ENCODE measurements around the gene CACNB2.

The CACNB2 gene

GRCh38 chr10:18210711-18211110 is 70.5 kb downstream of the CACNB2 start:
- no peak for DNase-seq (ENCODE audit: low read depth in 1 of 2, low spot score in 1 of 2)
- Histone ChIP-seq H3K27me3 (ENCODE audit: insufficient read depth, poor library complexity, severe bottlenecking) (no peaks in the 10 kb centered on the region), H3K27ac (replicated peaks) (no peak overlapping the region), H3K4me3 (replicated peaks; ENCODE audit: insufficient read depth, low read length) (no peak overlapping the region)
- TF ChIP-seq SPI1 (IDR thresholded peaks at IDR 0.05; ENCODE audit: borderline replicate concordance, low read depth), result no peak
- TF ChIP-seq POLR2AphosphoS5 (IDR thresholded peaks at IDR 0.05; ENCODE audit: low read depth), result no peak
- no peak for TF ChIP-seq REST (IDR thresholded peaks at IDR 0.05; ENCODE audit: insufficient replicate concordance, low read depth)
- no peak for TF ChIP-seq CTCF (IDR thresholded peaks at IDR 0.05; ENCODE audit: insufficient read depth, low read length)
- TF ChIP-seq GABPA (IDR thresholded peaks at IDR 0.05; ENCODE audit: low read depth), result no peak

- Histone ChIP-seq H3K27me3 (ENCODE audit: insufficient read depth, poor library complexity, severe bottlenecking) (no peaks in the 10 kb centered on the region), H3K27ac (replicated peaks) (no peak overlapping the region), H3K4me3 (replicated peaks; ENCODE audit: insufficient read depth, low read length) (no peak overlapping the region)
- TF ChIP-seq CTCF (IDR thresholded peaks at IDR 0.05; ENCODE audit: insufficient read depth, low read length) (no peak), SPI1 (IDR thresholded peaks at IDR 0.05; ENCODE audit: borderline replicate concordance, low read depth) (no peak), GABPA (IDR thresholded peaks at IDR 0.05; ENCODE audit: low read depth) (no peak), REST (IDR thresholded peaks at IDR 0.05; ENCODE audit: insufficient replicate concordance, low read depth) (no peak), POLR2AphosphoS5 (IDR thresholded peaks at IDR 0.05; ENCODE audit: low read depth) (no peak)
- no peak for DNase-seq (ENCODE audit: low read depth in 1 of 2, low spot score in 1 of 2)
Measured at GRCh38 chr10:18211862-18212261, 71.6 kb downstream of the CACNB2 start.

GRCh38 chr10:18213271-18213670 is 73.0 kb downstream of the CACNB2 start:
- Histone ChIP-seq H3K4me3 (replicated peaks; ENCODE audit: insufficient read depth, low read length) (no peak overlapping the region), H3K27ac (replicated peaks) (no peak overlapping the region), H3K27me3 (ENCODE audit: insufficient read depth, poor library complexity, severe bottlenecking) (no peaks in the 10 kb centered on the region)
- DNase-seq (ENCODE audit: low read depth in 1 of 2, low spot score in 1 of 2), result no peak
- TF ChIP-seq POLR2AphosphoS5 (IDR thresholded peaks at IDR 0.05; ENCODE audit: low read depth), result no peak
- TF ChIP-seq GABPA (IDR thresholded peaks at IDR 0.05; ENCODE audit: low read depth), result no peak
- no peak for TF ChIP-seq SPI1 (IDR thresholded peaks at IDR 0.05; ENCODE audit: borderline replicate concordance, low read depth)
- no peak for TF ChIP-seq REST (IDR thresholded peaks at IDR 0.05; ENCODE audit: insufficient replicate concordance, low read depth)
- TF ChIP-seq CTCF (IDR thresholded peaks at IDR 0.05; ENCODE audit: insufficient read depth, low read length), result no peak

All from HL-60 (cell line).